Stimulated activated CD4-positive, alpha-beta T cell treated with anti-CD3 and anti-CD28 coated beads, Interleukin-1b, Interleukin-23, amount 100 ng/mL, for 24 hours (primary cell): ENCODE measurements around the gene FHL2.

Source experiments
- DNase-seq, 4 experiments: peaks; one replicate each; pipeline ENCODE4 v3.0.0-alpha.2; 2020; ENCODE audit warnings: low read depth in 4 of 4, low spot score in 1 of 4

The FHL2 gene

GRCh38 chr2:105379741-105380186 is 19.1 kb downstream of the FHL2 start:
- no peak for DNase-seq

- no peak for DNase-seq
Measured at GRCh38 chr2:105378921-105379383, 19.9 kb downstream of the FHL2 start.

- DNase-seq: no peak
Measured at GRCh38 chr2:105378276-105378840, 20.5 kb downstream of the FHL2 start.

- no peak for DNase-seq
Measured at GRCh38 chr2:105377871-105378270, 21.0 kb downstream of the FHL2 start.

- no peak for DNase-seq
Measured at GRCh38 chr2:105376789-105377240, 22.0 kb downstream of the FHL2 start.

- no peak for DNase-seq
Measured at GRCh38 chr2:105376010-105376409, 22.8 kb downstream of the FHL2 start.

GRCh38 chr2:105375001-105375561 is 23.8 kb downstream of the FHL2 start:
- DNase-seq: no peak

- DNase-seq: no peak
Measured at GRCh38 chr2:105373895-105374401, 24.9 kb downstream of the FHL2 start.

- no peak for DNase-seq
Measured at GRCh38 chr2:105373344-105373781, 25.5 kb downstream of the FHL2 start.

GRCh38 chr2:105371810-105372209 is 27.0 kb downstream of the FHL2 start:
- no peak for DNase-seq

- DNase-seq: no peak
Measured at GRCh38 chr2:105371156-105371555, 27.7 kb downstream of the FHL2 start.

- DNase-seq: peak; percentile 75 to 78 (median 77)
Measured at GRCh38 chr2:105369777-105370690, 28.8 kb downstream of the FHL2 start.

GRCh38 chr2:105368759-105369408 is 30.0 kb downstream of the FHL2 start:
- no peak for DNase-seq

GRCh38 chr2:105365206-105365605 is 33.6 kb downstream of the FHL2 start:
- no peak for DNase-seq

- no peak for DNase-seq
Measured at GRCh38 chr2:105364436-105365139, 34.3 kb downstream of the FHL2 start.

- DNase-seq: no peak
Measured at GRCh38 chr2:105362862-105363591, 35.8 kb downstream of the FHL2 start.

- no peak for DNase-seq
Measured at GRCh38 chr2:105361102-105361889, 37.6 kb downstream of the FHL2 start.

- DNase-seq: no peak
Measured at GRCh38 chr2:105358593-105358992, 40.3 kb downstream of the FHL2 start.

GRCh38 chr2:105357122-105357521 is 41.7 kb downstream of the FHL2 start:
- DNase-seq: no peak
